Spleen (tissue), 11 donors: ENCODE measurements around the gene PTPN11. TPM values are rescaled to one million over a fixed set of nuclear protein-coding genes. Genes with fewer than 3 reads are reported as not detected.
"Not testable (repeated sequence)": the region's sequence is repeated elsewhere in the genome, so short reads cannot be mapped to it uniquely, and the experiment has no call there.

ENCODE experiments used
- DNase-seq: peaks from one replicate; pipeline ENCODE4 v3.0.0-alpha.2; 2020
- H3K27ac ChIP-seq, 8 donors: fragments of 200-600 bp; sonication (generic) in 7 of 8; 1 replicate in 4 of 8; 2 replicates in 4 of 8; pipeline versions ENCODE4 v1.5.0 to v1.8.0; 2016 to 2021; ENCODE audit warnings: inconsistent platforms in 4 of 8, mild to moderate bottlenecking in 4 of 8, moderate library complexity in 1 of 8
- H3K27me3 ChIP-seq, 7 donors: fragments of 200-600 bp; sonication (generic) in 6 of 7; replicated peaks in 1 of 7; 1 replicate in 4 of 7; 2 replicates in 3 of 7; pipeline versions ENCODE4 v1.5.0 to v1.8.0; 2016 to 2021; ENCODE audit warnings: inconsistent platforms in 3 of 7, mild to moderate bottlenecking in 1 of 7
- H3K36me3 ChIP-seq, 6 donors: fragments of 200-600 bp; sonication (generic) in 5 of 6; 1 replicate in 4 of 6; 2 replicates in 2 of 6; pipeline versions ENCODE4 v1.5.0 to v1.8.0; 2016 to 2021; ENCODE audit warnings: inconsistent platforms in 2 of 6
- H3K4me1 ChIP-seq, 6 donors: fragments of 200-600 bp; sonication (generic) in 5 of 6; 1 replicate in 3 of 6; 2 replicates in 3 of 6; pipeline versions ENCODE4 v1.5.0 to v1.8.0; 2016 to 2021; ENCODE audit warnings: inconsistent platforms in 3 of 6
- H3K4me3 ChIP-seq, 8 donors: fragments of 200-600 bp; sonication (generic) in 7 of 8; 1 replicate in 4 of 8; 2 replicates in 4 of 8; pipeline versions ENCODE4 v1.5.0 to v1.8.0; 2016 to 2021; ENCODE audit warnings: inconsistent platforms in 4 of 8, mild to moderate bottlenecking in 4 of 8, moderate library complexity in 2 of 8
- H3K9me3 ChIP-seq, 8 donors: fragments of 200-600 bp; sonication (generic) in 7 of 8; 1 replicate in 4 of 8; 2 replicates in 4 of 8; pipeline versions ENCODE4 v1.5.0 to v1.8.0; 2016 to 2021; ENCODE audit warnings: inconsistent platforms in 4 of 8
- POLR2A ChIP-seq, 3 donors: fragments of 450-650 bp; IDR thresholded peaks; one replicate each; pipeline ENCODE4 v1.5.1; 2017; ENCODE audit warnings: antibody characterized with exemption in 3 of 3, mild to moderate bottlenecking in 1 of 3
- POLR2AphosphoS5 ChIP-seq, 3 donors: sonication (generic); formaldehyde crosslinking; IDR thresholded peaks; one replicate each; pipeline ENCODE4 v1.5.1; 2017; ENCODE audit warnings: antibody characterized with exemption in 3 of 3
- WGBS, 5 donors: extraction: QIAGEN DNeasy Blood & Tissue Kit in 3 of 5; methylation state at CpG; one replicate each; pipeline versions ENCODE4 v1.1.5 to v1.1.7; 2013 to 2018; 5-methylcytosine and 5-hydroxymethylcytosine counted together
- intact Hi-C: fragments of 100-400 bp; cut with DNase I; formaldehyde crosslinking; loops from one replicate; pipeline ENCODE4 v1.15.0; 2023; ENCODE audit warnings: low total_unique reads
- polyA plus RNA-seq, 3 donors: library from polyadenylated mRNA; stranded (reverse); fragments of 200-250 nt; gene quantifications; one replicate each; pipeline ENCODE4 v1.2.1, GENCODE V29; 2013
- total RNA-seq, 7 donors: library from RNA; depleted of rRNA in 3 of 7; stranded (reverse); fragments of >200 nt in 3 of 7; fragmentation: NEBNext Ultra II Directional in 4 of 7; extraction: Animal tissue kit (Norgen Biotek cat#: 25700) in 4 of 7; gene quantifications; one replicate each; pipeline versions ENCODE4 v1.1.0 to v1.2.1, GENCODE V29; 2016 to 2021
- TF ChIP-seq, protein P1 (sequence below), 11 experiments: fragments of 200-600 bp in 7 of 11; fragments of 450-650 bp in 4 of 11; sonication (generic) in 4 of 11; IDR thresholded peaks in 8 of 11; conservative IDR thresholded peaks in 3 of 11; 1 replicate in 7 of 11; 2 replicates in 4 of 11; pipeline versions ENCODE4 v1.4.0 to v1.8.0; 2016 to 2021; ENCODE audit warnings: antibody characterized with exemption in 11 of 11, inconsistent platforms in 4 of 11, mild to moderate bottlenecking in 1 of 11
- donor health status: healthy with polysubstance abuse.
- donor health status: DM: no; HTN: no; CAD: no; lungs with moderate emphysema.
- donor health status: DM: no; HTN: no; CAD: no.
- donor health status: Bipolar disorder and iron deficiency.
- donor health status: healthy.
- donor health status: DM: no; HTN: no; CAD: no.
- donor health status: DM: yes; HTN: yes; CAD: no.

Gene PTPN11
- total and polyA plus RNA-seq, 10 donors, result 12.1 to 71.8 (median 61.5) TPM

DNA sequence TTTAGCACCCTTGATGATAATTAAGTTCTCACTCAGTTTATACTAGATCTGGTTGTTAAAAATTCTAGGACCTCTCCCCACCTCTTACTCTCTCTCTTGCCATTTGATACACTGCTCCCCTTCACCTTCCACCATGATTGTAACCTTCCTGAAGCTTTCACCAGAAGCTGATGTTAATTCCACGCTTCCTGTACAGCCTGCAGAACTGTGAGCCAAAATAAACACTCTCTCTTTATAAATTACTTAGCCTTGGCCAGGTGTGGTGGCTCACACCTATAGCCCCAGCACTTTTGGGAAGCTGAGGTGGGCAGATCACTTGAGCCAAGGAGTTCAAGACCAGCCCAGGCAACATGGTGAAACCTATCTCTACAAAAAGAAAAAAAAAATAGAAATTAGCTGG, 25.4 kb upstream of the PTPN11 start:
- TF ChIP-seq POLR2AphosphoS5 (IDR thresholded peaks at IDR 0.05) (no peak), POLR2A (IDR thresholded peaks at IDR 0.05) (no peak)
- TF ChIP-seq, protein P1, sequence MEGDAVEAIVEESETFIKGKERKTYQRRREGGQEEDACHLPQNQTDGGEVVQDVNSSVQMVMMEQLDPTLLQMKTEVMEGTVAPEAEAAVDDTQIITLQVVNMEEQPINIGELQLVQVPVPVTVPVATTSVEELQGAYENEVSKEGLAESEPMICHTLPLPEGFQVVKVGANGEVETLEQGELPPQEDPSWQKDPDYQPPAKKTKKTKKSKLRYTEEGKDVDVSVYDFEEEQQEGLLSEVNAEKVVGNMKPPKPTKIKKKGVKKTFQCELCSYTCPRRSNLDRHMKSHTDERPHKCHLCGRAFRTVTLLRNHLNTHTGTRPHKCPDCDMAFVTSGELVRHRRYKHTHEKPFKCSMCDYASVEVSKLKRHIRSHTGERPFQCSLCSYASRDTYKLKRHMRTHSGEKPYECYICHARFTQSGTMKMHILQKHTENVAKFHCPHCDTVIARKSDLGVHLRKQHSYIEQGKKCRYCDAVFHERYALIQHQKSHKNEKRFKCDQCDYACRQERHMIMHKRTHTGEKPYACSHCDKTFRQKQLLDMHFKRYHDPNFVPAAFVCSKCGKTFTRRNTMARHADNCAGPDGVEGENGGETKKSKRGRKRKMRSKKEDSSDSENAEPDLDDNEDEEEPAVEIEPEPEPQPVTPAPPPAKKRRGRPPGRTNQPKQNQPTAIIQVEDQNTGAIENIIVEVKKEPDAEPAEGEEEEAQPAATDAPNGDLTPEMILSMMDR (IDR thresholded peaks at IDR 0.05 in 8 of 11, conservative IDR thresholded peaks at IDR 0.05 in 3 of 11), result no peak
- Histone ChIP-seq H3K36me3 (no peaks in the 10 kb centered on the region), H3K4me3 (no peak overlapping the region), H3K27me3 (peaks cover 0 to 2% (median 0%) of the 10 kb centered on the region in 7 donors), H3K4me1 (no peaks in the 10 kb centered on the region), H3K9me3 (peaks cover 0 to 5% (median 0%) of the 10 kb centered on the region in 8 donors), H3K27ac (no peak overlapping the region)
- no peak for DNase-seq
- intact Hi-C loops, result no loop called here
- 80 to 95% (median 82%) methylated on average over 1 of the region's 1 CpG for WGBS, 5 donors

DNA sequence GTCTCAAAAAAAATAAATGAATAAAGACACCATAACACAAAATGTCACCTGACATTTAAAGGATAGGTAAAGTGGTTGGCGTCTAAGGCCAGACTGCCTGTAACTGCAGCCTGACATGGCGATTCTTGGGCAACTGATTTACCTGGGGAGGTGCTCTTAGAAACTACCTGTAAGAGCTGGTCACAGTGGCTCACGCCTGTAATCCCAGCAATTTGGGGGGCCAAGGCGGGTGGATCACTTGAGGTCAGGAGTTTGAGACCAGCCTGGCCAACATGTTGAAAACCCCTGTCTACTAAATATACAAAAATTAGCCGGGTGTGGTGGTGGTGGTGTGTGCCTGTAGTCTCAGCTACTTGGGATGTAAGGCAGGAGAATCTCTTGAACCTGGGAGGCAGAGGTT, 17.7 kb upstream of the PTPN11 start:
- no peak for DNase-seq

DNA sequence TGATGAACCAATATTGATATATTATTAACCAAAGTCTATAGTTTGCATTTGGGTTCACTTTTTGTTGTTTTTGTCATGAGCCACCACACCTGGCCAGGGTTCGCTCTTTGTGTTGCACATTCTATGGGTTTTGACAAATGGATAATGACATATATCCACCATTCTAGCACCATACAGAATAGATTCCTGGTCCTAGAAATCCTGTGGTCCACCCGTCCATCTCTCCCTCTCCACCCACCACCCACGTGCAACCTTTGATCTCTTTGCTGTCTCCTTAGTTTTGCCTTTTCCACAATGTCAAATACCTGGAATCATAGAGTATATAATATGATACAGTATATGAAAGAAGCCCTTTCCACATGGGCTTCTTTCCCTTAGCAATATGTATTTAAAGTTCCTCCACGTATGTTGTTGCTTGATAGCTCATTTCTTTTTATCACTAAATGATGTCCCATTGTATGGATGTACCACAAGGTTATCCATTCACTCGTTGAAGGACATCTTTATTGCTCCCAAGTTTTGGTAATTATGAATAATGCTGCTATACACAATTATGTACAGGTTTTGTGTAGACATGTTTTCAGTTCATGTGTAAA, 16.7 kb upstream of the PTPN11 start:
- no peak for DNase-seq
- WGBS, 5 donors, result 54 to 78% (median 73%) methylated on average over 5 of the region's 5 CpGs
- no peak for TF ChIP-seq POLR2A (IDR thresholded peaks at IDR 0.05)
- TF ChIP-seq, protein P1 (IDR thresholded peaks at IDR 0.05 in 8 of 11, conservative IDR thresholded peaks at IDR 0.05 in 3 of 11), result no peak
- TF ChIP-seq POLR2AphosphoS5 (IDR thresholded peaks at IDR 0.05), result no peak
- Histone ChIP-seq H3K27me3 (no peaks in the 10 kb centered on the region), H3K9me3 (no peaks in the 10 kb centered on the region), H3K36me3 (peaks cover 8 to 38% (median 34%) of the 10 kb centered on the region in 6 donors), H3K4me3 (no peak overlapping the region), H3K27ac (no peak overlapping the region), H3K4me1 (peaks cover 5 to 13% (median 7%) of the 10 kb centered on the region in 6 donors)
- intact Hi-C loops, result no loop called here

More for the DNA sequence above, 17.7 kb upstream of the PTPN11 start:
- Histone ChIP-seq H3K4me3 (no peak overlapping the region), H3K4me1 (peaks cover 0 to 3% (median under 1%) of the 10 kb centered on the region in 6 donors), H3K27me3 (no peaks in the 10 kb centered on the region), H3K9me3 (no peaks in the 10 kb centered on the region), H3K36me3 (peaks cover 1 to 28% (median 25%) of the 10 kb centered on the region in 6 donors), H3K27ac (no peak overlapping the region)
- 90 to 98% (median 93%) methylated on average over 5 of the region's 5 CpGs for WGBS, 5 donors
- TF ChIP-seq, protein P1 (IDR thresholded peaks at IDR 0.05 in 8 of 11, conservative IDR thresholded peaks at IDR 0.05 in 3 of 11), result no peak
- no peak for TF ChIP-seq POLR2AphosphoS5 (IDR thresholded peaks at IDR 0.05)
- no peak for TF ChIP-seq POLR2A (IDR thresholded peaks at IDR 0.05)
- intact Hi-C loops, result no loop called here

DNA sequence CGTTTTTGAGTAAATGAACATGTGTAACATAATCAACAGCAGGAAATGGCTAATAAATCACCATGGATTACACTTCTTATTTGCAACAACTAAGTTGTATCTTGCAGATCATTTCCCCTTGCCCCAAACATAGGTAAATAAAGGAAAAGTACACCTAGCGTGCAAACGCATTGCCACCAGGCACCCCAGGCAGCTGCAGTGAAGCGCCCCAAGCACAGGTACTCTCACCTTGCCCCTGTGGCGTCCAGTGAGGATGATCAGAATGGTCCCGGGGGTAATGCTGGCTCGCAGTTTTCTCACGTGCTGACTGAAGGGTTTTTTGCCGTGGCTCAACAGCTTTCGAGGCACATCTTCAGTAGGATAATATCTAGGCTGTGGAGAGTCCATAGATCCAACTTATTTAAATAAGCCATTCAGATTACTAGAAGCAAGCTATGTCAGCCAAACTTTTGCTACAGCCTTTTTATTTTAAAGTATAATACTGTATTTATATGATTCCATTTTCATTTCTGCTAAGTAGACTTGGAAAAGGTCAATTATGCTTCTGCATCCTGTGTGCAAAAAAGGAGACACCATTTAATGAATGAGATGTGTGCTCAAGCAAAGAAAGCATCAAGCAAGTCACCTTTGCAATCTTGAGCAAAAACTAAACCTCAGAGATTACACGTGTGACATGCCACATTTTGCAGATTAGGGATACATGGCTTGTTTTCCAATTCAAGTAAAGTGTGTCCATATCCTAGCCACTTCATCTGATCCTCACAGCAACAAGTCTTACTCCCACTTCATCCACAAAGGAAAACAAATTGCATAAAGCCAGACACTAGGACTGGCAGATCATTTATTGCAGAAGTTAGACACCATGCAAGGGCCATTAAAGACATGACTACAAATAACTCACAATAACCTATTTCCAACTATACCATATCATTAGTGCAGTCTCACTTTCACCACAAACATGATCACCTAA, 11.9 kb upstream of the PTPN11 start:
- DNase-seq, result no peak
- H3K27ac ChIP-seq, result peak overlapping the region in 1 of 8 donors; percentile 10
- peak overlapping the region in 2 of 8 donors; percentile 80 to 85 for H3K4me3 ChIP-seq
- H3K9me3 ChIP-seq, result no peaks in the 10 kb centered on the region
- H3K4me1 ChIP-seq, result peaks cover 20 to 48% (median 29%) of the 10 kb centered on the region in 6 donors
- TF ChIP-seq, protein P1 (IDR thresholded peaks at IDR 0.05 in 8 of 11, conservative IDR thresholded peaks at IDR 0.05 in 3 of 11), result no peak
- TF ChIP-seq POLR2AphosphoS5 (IDR thresholded peaks at IDR 0.05), result no peak
- no peak for TF ChIP-seq POLR2A (IDR thresholded peaks at IDR 0.05)
- intact Hi-C loops, result no loop called here
- WGBS, 5 donors, result 72 to 82% (median 79%) methylated on average over 10 to 11 of the region's 11 CpGs
- peaks cover 9 to 53% (median 46%) of the 10 kb centered on the region in 6 donors for H3K36me3 ChIP-seq
- no peaks in the 10 kb centered on the region for H3K27me3 ChIP-seq

DNA sequence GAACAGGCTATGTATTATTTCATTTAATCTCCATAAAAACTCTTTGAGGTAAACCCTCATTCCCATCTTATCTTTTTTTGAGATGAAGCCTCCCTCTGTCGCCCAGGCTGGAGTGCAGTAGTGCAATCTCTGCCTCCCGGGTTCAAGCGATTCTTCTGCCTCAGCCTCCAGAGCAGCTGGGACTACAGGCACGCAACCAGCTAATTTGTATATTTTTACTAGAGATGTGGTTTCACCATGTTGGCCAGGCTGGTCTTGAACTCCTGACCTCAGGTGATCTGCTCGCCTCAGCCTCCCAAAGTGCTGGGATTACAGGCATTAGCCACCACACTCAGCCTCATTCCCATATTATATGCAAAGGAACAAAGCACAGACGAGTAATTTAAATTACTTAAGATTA, 11.1 kb upstream of the PTPN11 start:
- H3K9me3 ChIP-seq, H3K27me3 ChIP-seq, DNase-seq, intact Hi-C loops: not testable (repeated sequence)
- peak overlapping the region in 1 of 8 donors; percentile 90 for H3K27ac ChIP-seq
- H3K4me1 ChIP-seq, result peaks cover 20 to 49% (median 29%) of the 10 kb centered on the region in 6 donors
- H3K4me3 ChIP-seq, result peak overlapping the region in 5 of 8 donors; percentile 58 to 85 (median 66)
- 66 to 81% (median 74%) methylated on average over 6 of the region's 6 CpGs for WGBS, 5 donors
- H3K36me3 ChIP-seq, result peaks cover 9 to 53% (median 46%) of the 10 kb centered on the region in 6 donors
